Medulla oblongata (tissue), 1 donor: ENCODE data around the gene CEP192.
"Not testable (repeated sequence)": the region's sequence is repeated elsewhere in the genome, so short reads cannot be mapped to it uniquely, and the experiment has no call there.

Source experiments
- DNase-seq: peaks from one replicate; pipeline ENCODE4 v3.0.0-alpha.2; 2015; ENCODE audit errors: extremely low spot score

CEP192 gene

GRCh38 chr18:12990123-12990475 is 1.1 kb upstream of the CEP192 start:
- DNase-seq, result no peak

GRCh38 chr18:12990641-12990966 is 558 bp upstream of the CEP192 start:
- DNase-seq, result no peak

GRCh38 chr18:12991821-12992179 is 638 bp downstream of the CEP192 start:
- DNase-seq, result no peak

- no peak for DNase-seq
Observed at GRCh38 chr18:12993439-12993838, 2.3 kb downstream of the CEP192 start.

GRCh38 chr18:12995424-12995823 is 4.3 kb downstream of the CEP192 start:
- no peak for DNase-seq

- DNase-seq, result no peak
Observed at GRCh38 chr18:12995952-12996477, 4.9 kb downstream of the CEP192 start.

- no peak for DNase-seq
Observed at GRCh38 chr18:12996661-12997292, 5.6 kb downstream of the CEP192 start.

- DNase-seq, result not testable (repeated sequence)
Observed at GRCh38 chr18:12997330-12997729, 6.2 kb downstream of the CEP192 start.

GRCh38 chr18:12998332-12999060 is 7.3 kb downstream of the CEP192 start:
- no peak for DNase-seq

- DNase-seq, result no peak
Observed at GRCh38 chr18:13003466-13003896, 12.3 kb downstream of the CEP192 start.

- no peak for DNase-seq
Observed at GRCh38 chr18:13004396-13004795, 13.2 kb downstream of the CEP192 start.

- no peak for DNase-seq
Observed at GRCh38 chr18:13005289-13005688, 14.1 kb downstream of the CEP192 start.

GRCh38 chr18:13006531-13007247 is 15.5 kb downstream of the CEP192 start:
- no peak for DNase-seq

- DNase-seq, result no peak
Observed at GRCh38 chr18:13007248-13007560, 16.0 kb downstream of the CEP192 start.

- DNase-seq, result no peak
Observed at GRCh38 chr18:13011719-13012118, 20.6 kb downstream of the CEP192 start.

GRCh38 chr18:13014232-13014631 is 23.1 kb downstream of the CEP192 start:
- no peak for DNase-seq

GRCh38 chr18:13014818-13015217 is 23.7 kb downstream of the CEP192 start:
- no peak for DNase-seq

- no peak for DNase-seq
Observed at GRCh38 chr18:13017247-13017875, 26.2 kb downstream of the CEP192 start.

GRCh38 chr18:13018374-13018773 is 27.2 kb downstream of the CEP192 start:
- DNase-seq, result no peak

GRCh38 chr18:13019301-13019700 is 28.1 kb downstream of the CEP192 start:
- no peak for DNase-seq

GRCh38 chr18:13022644-13023043 is 31.5 kb downstream of the CEP192 start:
- DNase-seq, result no peak

GRCh38 chr18:13025233-13025632 is 34.1 kb downstream of the CEP192 start:
- no peak for DNase-seq
